Measurements from ENCODE around the gene PLAGL1.
"Not testable (repeated sequence)": the region's sequence is repeated elsewhere in the genome, so short reads cannot be mapped to it uniquely, and the experiment has no call there.

Gene PLAGL1

DNA sequence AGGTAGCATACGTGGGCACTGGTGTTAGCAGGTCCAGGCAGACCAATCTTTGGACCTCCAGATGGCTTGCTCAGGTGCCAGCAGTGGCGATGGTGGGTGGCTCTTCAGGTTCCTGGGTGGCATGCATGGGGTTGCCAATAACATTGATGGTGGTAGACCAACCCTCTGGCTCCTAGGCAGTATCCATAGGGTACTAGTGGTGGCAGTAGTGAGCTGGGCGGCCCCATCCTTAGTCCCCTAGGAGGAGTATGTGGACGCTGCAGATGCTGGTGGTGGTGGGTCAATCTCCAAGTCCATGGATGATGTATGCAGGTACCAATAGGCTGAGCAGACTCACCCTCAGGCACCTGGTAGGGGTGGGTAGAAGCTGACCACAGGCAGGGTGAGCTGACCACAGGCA lies 73.2 kb downstream of the PLAGL1 start:
- no peak for DNase-seq

DNA sequence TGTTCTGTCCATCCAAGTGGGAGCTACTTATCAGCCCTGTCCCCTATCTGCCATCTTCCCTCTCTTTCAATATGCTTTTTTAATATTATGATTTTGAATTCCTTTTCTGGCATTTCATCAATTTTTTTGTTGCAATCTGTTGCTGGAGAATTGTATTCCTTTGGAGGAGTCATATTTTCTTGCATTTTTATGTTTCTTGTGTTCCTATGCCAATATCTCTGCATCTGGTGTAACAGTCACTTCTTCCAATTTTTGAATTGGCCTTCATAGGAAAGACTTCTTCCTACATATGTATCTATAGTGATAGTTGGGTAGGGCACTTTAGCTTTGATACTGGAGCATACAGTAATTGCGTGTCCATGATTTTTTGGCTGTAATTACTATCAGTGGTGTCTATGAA lies 73.7 kb downstream of the PLAGL1 start:
- DNase-seq = no peak

GRCh38 chr6:143929975-143930374 lies 78.1 kb downstream of the PLAGL1 start:
- DNase-seq = no peak

DNA sequence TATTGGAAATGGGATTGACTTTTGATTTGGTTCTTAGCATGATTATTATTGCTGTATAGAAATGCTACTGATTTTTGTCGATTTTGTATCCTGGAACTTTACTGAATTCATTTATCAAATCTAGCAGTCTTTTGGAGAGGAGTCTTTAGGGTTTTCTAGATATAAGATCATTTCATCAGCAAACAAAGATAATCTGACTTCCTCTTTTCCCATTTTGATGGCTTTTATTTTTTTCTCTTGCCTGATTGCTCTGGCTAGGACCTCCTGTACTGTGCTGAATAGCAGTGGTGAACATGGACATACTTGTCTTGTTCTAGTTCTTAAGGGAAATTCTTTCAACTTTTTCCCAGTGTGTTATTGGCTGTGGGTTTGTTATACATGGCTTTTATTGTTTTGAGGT lies 79.2 kb downstream of the PLAGL1 start:
- no peak for DNase-seq

- DNase-seq = not testable (repeated sequence)
Observed at GRCh38 chr6:143917026-143917425, 91.0 kb downstream of the PLAGL1 start.

DNA sequence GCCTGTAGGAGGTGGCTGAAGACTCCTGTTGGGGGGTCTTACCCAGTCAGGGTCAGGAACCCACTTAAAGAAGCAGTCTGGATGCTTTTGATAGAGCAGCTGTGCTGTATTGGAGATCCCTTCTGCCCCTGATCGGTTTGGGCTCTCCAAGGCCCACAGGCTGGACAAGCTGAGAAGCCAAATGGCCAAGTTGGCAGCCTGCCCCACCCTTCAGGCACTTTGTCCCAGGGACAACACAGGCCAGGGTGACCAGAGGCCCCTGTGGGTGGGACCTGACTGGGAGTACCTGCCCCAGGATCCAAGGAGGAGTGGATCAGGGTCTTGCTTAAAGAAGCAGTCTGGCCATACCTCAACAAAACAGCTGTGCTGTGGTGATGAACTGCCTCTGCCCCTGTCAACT lies 95.4 kb downstream of the PLAGL1 start:
- no peak for DNase-seq

DNA sequence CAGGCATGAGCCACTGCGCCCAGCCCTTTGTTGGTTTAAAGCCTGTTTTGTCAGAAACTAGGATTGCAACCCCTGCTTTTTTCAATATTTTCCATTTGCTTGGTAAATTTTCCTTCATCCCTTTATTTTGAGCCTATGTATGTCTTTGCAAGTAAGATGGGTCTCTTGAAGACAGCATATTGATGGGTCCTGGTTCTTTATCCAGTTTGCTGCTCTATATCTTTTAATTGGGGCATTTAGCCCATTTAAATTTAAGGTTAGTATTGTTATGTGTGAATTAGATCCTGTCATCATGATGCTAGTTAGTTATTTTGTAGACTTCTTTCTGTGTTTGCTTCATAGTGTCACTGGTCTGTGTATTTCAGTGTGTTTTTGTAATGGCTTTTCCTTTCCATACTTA lies 97.0 kb downstream of the PLAGL1 start:
- no peak for DNase-seq

DNA sequence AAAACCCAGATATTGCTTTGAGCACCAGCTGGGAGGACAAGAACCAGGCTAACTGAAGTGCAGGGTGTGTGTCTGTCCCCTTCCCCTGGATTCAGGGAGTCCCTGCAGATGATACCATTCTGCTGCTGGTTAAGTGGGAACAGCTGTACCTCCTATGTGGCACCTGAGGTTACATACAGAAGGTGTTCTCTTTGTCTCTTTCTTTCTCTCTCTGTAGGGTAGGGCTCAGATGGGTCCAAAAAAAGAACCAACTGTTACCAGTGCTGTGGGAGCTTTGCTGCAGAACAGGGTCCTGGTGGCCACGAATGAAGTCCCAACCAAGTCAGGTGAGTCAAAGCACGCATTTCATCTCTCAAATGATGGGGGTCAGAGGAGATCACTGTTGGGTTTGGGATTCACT lies 105.2 kb downstream of the PLAGL1 start:
- no peak for DNase-seq

DNA sequence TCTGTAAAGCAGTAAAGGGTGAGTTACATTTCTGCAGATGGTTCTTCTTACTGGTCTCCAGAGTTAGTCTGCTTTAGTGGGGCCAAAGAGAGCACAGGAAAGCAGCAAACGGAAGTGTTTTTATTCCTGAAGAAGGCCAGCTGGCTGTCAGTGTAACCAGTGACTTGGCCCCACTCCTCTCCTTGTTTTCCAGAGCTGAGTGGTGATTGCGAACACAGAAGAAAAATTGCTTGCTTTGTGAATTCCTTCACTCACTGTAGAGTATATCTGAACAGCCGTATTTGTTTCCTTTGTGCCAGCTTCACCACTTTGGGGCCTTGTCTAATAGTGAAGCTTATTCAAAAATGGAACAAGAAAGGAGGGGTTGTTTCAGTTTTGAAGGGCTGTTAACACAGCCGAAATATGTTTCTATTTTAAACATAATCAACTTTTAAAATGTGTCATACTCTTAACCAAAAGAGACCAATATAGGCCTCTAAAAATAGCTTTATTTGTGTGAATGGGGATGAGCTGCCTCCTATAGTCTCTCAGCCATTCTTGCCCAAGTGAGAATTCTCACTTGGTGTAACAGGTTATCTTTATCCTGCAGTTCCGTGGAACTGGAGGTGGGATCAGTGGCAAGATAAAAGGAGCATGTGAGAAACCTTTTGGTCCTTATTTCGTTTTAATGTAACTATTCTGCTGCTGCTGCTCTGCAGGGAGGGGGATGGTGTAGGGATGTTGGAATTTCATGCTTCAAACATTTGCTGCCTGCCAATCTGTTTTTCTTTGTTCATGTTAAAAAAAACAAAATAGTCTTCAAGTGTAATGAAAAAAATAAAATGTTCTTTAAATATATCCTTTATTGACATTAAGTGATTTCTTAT lies 105.9 kb downstream of the PLAGL1 start:
- DNase-seq = no peak

DNA sequence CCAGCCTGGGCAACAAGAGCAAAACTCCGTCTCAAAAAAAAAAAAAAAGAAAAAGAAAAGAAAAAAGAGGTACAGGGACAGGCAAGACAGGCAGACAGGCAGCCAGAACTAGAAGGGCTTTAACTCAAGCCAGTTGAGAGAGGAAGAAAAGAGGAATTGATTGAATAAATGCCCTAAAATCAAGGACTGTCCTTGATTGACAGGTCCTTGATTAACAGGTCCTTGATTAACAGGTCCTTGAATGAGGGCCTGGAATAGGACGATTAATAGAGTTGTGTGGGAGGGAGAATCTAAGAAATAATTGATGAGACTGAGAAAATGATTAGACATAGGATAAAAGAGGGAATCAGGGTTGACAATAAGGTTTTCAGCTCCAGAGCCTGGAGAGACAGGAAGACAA lies 107.7 kb downstream of the PLAGL1 start:
- DNase-seq = no peak

DNA sequence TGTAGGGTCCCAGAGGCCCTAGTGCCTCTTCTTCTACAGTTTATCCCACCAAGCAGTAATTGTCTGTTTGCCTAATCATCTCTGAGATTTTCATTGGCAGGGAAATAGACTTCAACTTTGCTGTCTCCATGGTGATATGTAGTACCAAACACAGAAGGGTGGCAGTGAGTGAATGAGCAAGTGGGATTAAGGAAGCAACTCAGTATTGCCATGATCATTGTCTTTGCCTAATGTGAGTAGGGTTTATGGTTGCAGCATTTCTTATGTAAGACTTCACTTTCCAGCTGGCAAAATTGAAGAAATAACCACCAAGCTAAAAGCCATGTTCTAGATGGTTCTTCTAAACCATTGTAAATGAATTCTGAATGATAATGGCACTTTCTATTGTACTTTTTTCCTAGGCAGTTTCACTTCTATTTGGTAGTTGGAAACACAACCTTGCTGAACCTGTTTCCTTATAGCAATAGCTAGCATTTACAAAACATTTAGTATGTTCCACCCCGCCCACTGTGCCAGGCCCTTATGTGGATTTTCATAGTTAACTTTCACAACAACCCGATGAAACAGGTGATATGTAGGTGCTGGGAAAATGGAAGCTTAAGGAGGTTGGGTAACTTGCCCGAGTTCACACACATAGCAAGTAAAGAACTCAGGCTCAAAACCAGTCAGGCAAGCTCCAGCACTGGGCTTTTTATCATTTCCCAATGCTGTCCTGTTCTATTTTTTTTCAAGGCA lies 111.8 kb downstream of the PLAGL1 start:
- peak; percentile 43 for DNase-seq

GRCh38 chr6:143894655-143895054 lies 113.4 kb downstream of the PLAGL1 start:
- DNase-seq = no peak

Measured in DMS53 (cell line).